HG03066 (cell line): ENCODE data around the gene SHISAL2A.

Experiments
- ATAC-seq: cut with Tn5 transposase; IDR thresholded peaks from one replicate; pipeline ENCODE4 v1.9.1; 2021; ENCODE audit warnings: low read depth; ENCODE audit not compliant: unreplicated experiment

SHISAL2A gene

GRCh38 chr1:52658795-52659194 is 25.8 kb downstream of the SHISAL2A start:
- ATAC-seq = no peak

- no peak for ATAC-seq
These were observed 26.4 kb downstream of the SHISAL2A start for GRCh38 chr1:52659356-52659755.

- ATAC-seq = no peak
These were observed 27.1 kb downstream of the SHISAL2A start for GRCh38 chr1:52659851-52660596.

- no peak for ATAC-seq
These were observed 27.8 kb downstream of the SHISAL2A start for GRCh38 chr1:52660807-52661206.

GRCh38 chr1:52662645-52663313 is 29.8 kb downstream of the SHISAL2A start:
- no peak for ATAC-seq

- no peak for ATAC-seq
These were observed 30.7 kb downstream of the SHISAL2A start for GRCh38 chr1:52663716-52664115.

- ATAC-seq = no peak
These were observed 32.3 kb downstream of the SHISAL2A start for GRCh38 chr1:52665006-52665941.

- no peak for ATAC-seq
These were observed 34.3 kb downstream of the SHISAL2A start for GRCh38 chr1:52667290-52667689.

- ATAC-seq = no peak
These were observed 35.0 kb downstream of the SHISAL2A start for GRCh38 chr1:52667984-52668383.

GRCh38 chr1:52668711-52669110 is 35.7 kb downstream of the SHISAL2A start:
- ATAC-seq = no peak

GRCh38 chr1:52669696-52670095 is 36.7 kb downstream of the SHISAL2A start:
- ATAC-seq = no peak

- ATAC-seq = no peak
These were observed 37.6 kb downstream of the SHISAL2A start for GRCh38 chr1:52670604-52671003.

- ATAC-seq = no peak
These were observed 40.0 kb downstream of the SHISAL2A start for GRCh38 chr1:52672946-52673345.

GRCh38 chr1:52673513-52673912 is 40.5 kb downstream of the SHISAL2A start:
- ATAC-seq = no peak

- no peak for ATAC-seq
These were observed 41.8 kb downstream of the SHISAL2A start for GRCh38 chr1:52674497-52675384.

- no peak for ATAC-seq
These were observed 43.4 kb downstream of the SHISAL2A start for GRCh38 chr1:52676249-52676903.

GRCh38 chr1:52677076-52677806 is 44.3 kb downstream of the SHISAL2A start:
- ATAC-seq = no peak

- ATAC-seq = no peak
These were observed 46.1 kb downstream of the SHISAL2A start for GRCh38 chr1:52679048-52679447.

- no peak for ATAC-seq
These were observed 46.5 kb downstream of the SHISAL2A start for GRCh38 chr1:52679498-52679897.
